Trophoblast cell (in vitro differentiated cells and primary cell): ENCODE results near the gene UBA1.

ENCODE experiments used
- DNase-seq, 2 donors: peaks; one replicate each; pipeline ENCODE4 v3.0.0-alpha.2; 2016
- H2AFZ ChIP-seq: 2 replicates; pipeline ENCODE4 v1.6.1; 2013; ENCODE audit warnings: low read length, moderate library complexity, mild to moderate bottlenecking; ENCODE audit not compliant: insufficient read depth, poor library complexity
- H2AK5ac ChIP-seq: 2 replicates; pipeline ENCODE4 v1.6.1; 2013; ENCODE audit warnings: mild to moderate bottlenecking, low read length
- H2BK120ac ChIP-seq: 2 replicates; pipeline ENCODE4 v1.6.1; 2013; ENCODE audit warnings: low read length, mild to moderate bottlenecking, moderate library complexity; ENCODE audit not compliant: insufficient read depth, poor library complexity
- H2BK12ac ChIP-seq: 2 replicates; pipeline ENCODE4 v1.6.1; 2013; ENCODE audit warnings: mild to moderate bottlenecking, low read length, moderate library complexity
- H2BK5ac ChIP-seq: 2 replicates; pipeline ENCODE4 v1.6.1; 2013; ENCODE audit warnings: low read length, low read depth, moderate library complexity, mild to moderate bottlenecking; ENCODE audit not compliant: poor library complexity
- H3K14ac ChIP-seq: 2 replicates; pipeline ENCODE4 v1.6.1; 2013; ENCODE audit warnings: mild to moderate bottlenecking, low read length
- H3K18ac ChIP-seq: 2 replicates; pipeline ENCODE4 v1.6.1; 2013; ENCODE audit warnings: mild to moderate bottlenecking, low read length
- H3K23ac ChIP-seq: 2 replicates; pipeline ENCODE4 v1.6.1; 2013; ENCODE audit warnings: low read length
- H3K27ac ChIP-seq: 2 replicates; pipeline ENCODE4 v1.5.1; 2013; ENCODE audit warnings: low read depth, mild to moderate bottlenecking, inconsistent platforms, low read length, moderate library complexity
- H3K27me3 ChIP-seq: 2 replicates; pipeline ENCODE4 v1.6.1; 2013; ENCODE audit warnings: inconsistent platforms, mild to moderate bottlenecking, low read length, moderate library complexity; ENCODE audit not compliant: insufficient read depth
- H3K36me3 ChIP-seq, 2 experiments: 1 replicate in 1 of 2; 2 replicates in 1 of 2; pipeline ENCODE4 v1.6.1; 2013; ENCODE audit warnings: low read length in 2 of 2, mild to moderate bottlenecking in 2 of 2, moderate library complexity in 1 of 2; ENCODE audit not compliant: insufficient read depth in 2 of 2, control insufficient read depth in 1 of 2
- H3K4ac ChIP-seq: 2 replicates; pipeline ENCODE4 v1.6.1; 2013; ENCODE audit warnings: low read depth, mild to moderate bottlenecking, low read length, moderate library complexity
- H3K4me1 ChIP-seq, 2 experiments: 1 replicate in 1 of 2; 2 replicates in 1 of 2; pipeline ENCODE4 v1.6.1; 2013; ENCODE audit warnings: low read length in 2 of 2, mild to moderate bottlenecking in 2 of 2, moderate library complexity in 1 of 2; ENCODE audit not compliant: insufficient read depth in 2 of 2, control insufficient read depth in 1 of 2
- H3K4me2 ChIP-seq: 2 replicates; pipeline ENCODE4 v1.6.1; 2013; ENCODE audit warnings: inconsistent platforms, mild to moderate bottlenecking, low read length, moderate library complexity
- H3K4me3 ChIP-seq: 2 replicates; pipeline ENCODE4 v1.5.1; 2013; ENCODE audit warnings: mild to moderate bottlenecking, low read depth, low read length, inconsistent platforms
- H3K79me1 ChIP-seq: one replicate; pipeline ENCODE4 v1.6.1; 2013; ENCODE audit warnings: low read length
- H3K79me2 ChIP-seq: 2 replicates; pipeline ENCODE4 v1.6.1; 2013; ENCODE audit warnings: low read length, mild to moderate bottlenecking; ENCODE audit not compliant: control insufficient read depth, insufficient read depth, poor library complexity
- H3K9ac ChIP-seq: 2 replicates; pipeline ENCODE4 v1.6.1; 2013; ENCODE audit warnings: mild to moderate bottlenecking, low read length
- H3K9me3 ChIP-seq: 2 replicates; pipeline ENCODE4 v1.6.1; 2013; ENCODE audit warnings: low read depth, mild to moderate bottlenecking, control low read depth, inconsistent platforms, low read length; ENCODE audit not compliant: insufficient read depth
- H4K12ac ChIP-seq: 2 replicates; pipeline ENCODE4 v1.6.1; 2013; ENCODE audit warnings: low read depth, mild to moderate bottlenecking, low read length, moderate library complexity
- H4K8ac ChIP-seq: 2 replicates; pipeline ENCODE4 v1.6.1; 2013; ENCODE audit warnings: low read depth, mild to moderate bottlenecking, low read length, moderate library complexity
- H4K91ac ChIP-seq: one replicate; pipeline ENCODE4 v1.6.1; 2013; ENCODE audit warnings: low read depth, mild to moderate bottlenecking, low read length, moderate library complexity
- WGBS: extraction: QIAGEN DNeasy Blood & Tissue Kit; methylation state at CpG from one replicate; pipeline ENCODE4 v1.1.7; 2013; ENCODE audit warnings: missing lambda C conversion rate; ENCODE audit not compliant: insufficient read length, insufficient coverage; ENCODE audit errors: extremely low coverage; 5-methylcytosine and 5-hydroxymethylcytosine counted together

The UBA1 gene

DNA sequence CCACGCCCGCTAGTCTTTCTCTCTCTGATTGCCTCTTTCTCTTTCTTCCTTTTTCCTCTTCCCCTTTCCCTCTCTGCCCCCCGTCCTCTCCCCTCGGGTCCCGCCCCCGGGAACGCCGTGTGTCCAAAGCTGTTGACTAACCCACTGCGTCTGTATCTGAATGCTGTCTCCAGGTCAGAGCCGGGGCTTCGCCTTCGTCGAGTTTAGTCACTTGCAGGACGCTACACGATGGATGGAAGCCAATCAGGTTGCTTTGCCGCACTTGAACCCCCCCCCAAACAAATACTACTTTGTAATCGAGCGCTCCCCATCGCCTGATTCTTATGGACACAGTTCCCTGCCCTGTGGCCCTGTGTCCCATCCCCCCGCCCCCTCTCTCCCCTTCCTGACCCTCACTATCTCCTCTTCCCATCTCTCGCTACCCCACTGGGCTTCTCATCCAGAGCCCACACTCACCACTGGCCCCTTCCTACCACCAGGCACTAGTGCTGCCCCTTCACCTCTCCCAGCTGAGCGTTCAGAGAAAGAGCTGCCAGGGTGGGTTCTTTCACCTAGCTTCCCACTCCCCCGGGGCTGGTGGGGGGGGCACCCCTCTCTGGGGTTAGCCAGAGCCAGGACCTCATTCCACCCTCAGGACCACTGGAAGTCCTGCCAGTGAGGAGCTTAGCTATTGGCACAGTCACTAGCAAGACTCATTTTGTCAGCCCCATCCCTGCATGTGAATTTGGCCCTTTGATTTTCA, 18.6 kb upstream of the UBA1 start:
- Histone ChIP-seq H2BK120ac (no peak overlapping the region), H3K9ac (no peak overlapping the region), H2AK5ac (no peak overlapping the region), H2BK5ac (no peak overlapping the region), H3K4me1 (no peaks in the 10 kb centered on the region), H4K12ac (no peak overlapping the region), H3K4ac (no peak overlapping the region), H2AFZ (no peak overlapping the region), H3K9me3 (no peaks in the 10 kb centered on the region), H4K91ac (no peak overlapping the region), H2BK12ac (no peak overlapping the region), H3K18ac (no peak overlapping the region), H3K4me2 (no peak overlapping the region), H3K79me2 (no peaks in the 10 kb centered on the region), H3K4me3 (no peak overlapping the region), H3K79me1 (no peaks in the 10 kb centered on the region), H3K14ac (no peak overlapping the region), H3K27me3 (no peaks in the 10 kb centered on the region), H3K23ac (no peak overlapping the region), H3K36me3 (peaks cover 89 to 92% of the 10 kb centered on the region in 2 experiments), H4K8ac (no peak overlapping the region), H3K27ac (no peak overlapping the region)
- no peak for DNase-seq
- WGBS = no CpG with 5 or more reads among the region's 23 CpGs

DNA sequence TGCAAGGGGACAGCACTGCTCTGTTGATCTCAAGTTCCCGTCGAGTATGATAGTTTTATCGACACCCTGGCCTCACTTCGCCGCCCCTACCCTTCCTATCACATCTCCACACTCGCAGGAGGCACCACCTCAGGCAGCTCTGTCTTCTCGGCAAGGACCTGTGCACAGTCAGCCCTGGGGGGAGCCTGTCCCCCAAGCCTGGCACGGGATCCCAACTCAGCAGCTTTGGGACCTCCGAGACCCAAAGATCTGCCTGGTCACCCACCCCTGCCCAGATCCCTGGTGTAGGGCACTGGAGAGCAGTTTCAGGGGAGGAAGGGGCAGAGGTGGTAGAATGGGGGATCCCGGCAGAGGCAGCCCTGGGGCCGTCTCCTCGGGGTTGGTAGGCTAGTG, 18.0 kb upstream of the UBA1 start:
- Histone ChIP-seq H3K4me2 (no peak overlapping the region), H2BK120ac (no peak overlapping the region), H4K91ac (no peak overlapping the region), H2AK5ac (no peak overlapping the region), H3K9me3 (no peaks in the 10 kb centered on the region), H3K23ac (no peak overlapping the region), H3K4ac (no peak overlapping the region), H4K8ac (no peak overlapping the region), H3K4me3 (no peak overlapping the region), H2AFZ (no peak overlapping the region), H3K9ac (no peak overlapping the region), H3K27me3 (no peaks in the 10 kb centered on the region), H2BK12ac (no peak overlapping the region), H3K14ac (no peak overlapping the region), H3K79me1 (no peaks in the 10 kb centered on the region), H3K36me3 (peaks cover 89 to 92% of the 10 kb centered on the region in 2 experiments), H2BK5ac (no peak overlapping the region), H4K12ac (no peak overlapping the region), H3K79me2 (no peaks in the 10 kb centered on the region), H3K18ac (no peak overlapping the region), H3K27ac (no peak overlapping the region), H3K4me1 (no peaks in the 10 kb centered on the region)
- DNase-seq = no peak
- no CpG with 5 or more reads among the region's 12 CpGs for WGBS

GRCh38 chrX:47176101-47176740, 17.4 kb upstream of the UBA1 start:
- H3K27ac ChIP-seq = no peak overlapping the region
- no peak overlapping the region for H3K14ac ChIP-seq
- H4K91ac ChIP-seq = no peak overlapping the region

GRCh38 chrX:47177079-47177478, 16.6 kb upstream of the UBA1 start:
- no peak overlapping the region for H3K18ac ChIP-seq
- H2BK5ac ChIP-seq = no peak overlapping the region
- no peak overlapping the region for H3K4ac ChIP-seq
- DNase-seq = no peak
- H3K79me2 ChIP-seq = no peaks in the 10 kb centered on the region
- no peak overlapping the region for H4K91ac ChIP-seq
- H3K9me3 ChIP-seq = no peaks in the 10 kb centered on the region
- no peak overlapping the region for H4K8ac ChIP-seq
- no peak overlapping the region for H3K14ac ChIP-seq
- no peak overlapping the region for H3K4me3 ChIP-seq
- peaks cover 88 to 90% of the 10 kb centered on the region in 2 experiments for H3K36me3 ChIP-seq
- H3K27ac ChIP-seq = no peak overlapping the region
- no peak overlapping the region for H2AK5ac ChIP-seq
- H2AFZ ChIP-seq = no peak overlapping the region
- no peak overlapping the region for H3K23ac ChIP-seq
- no peak overlapping the region for H3K4me2 ChIP-seq
- H3K27me3 ChIP-seq = no peaks in the 10 kb centered on the region
- H3K4me1 ChIP-seq = no peaks in the 10 kb centered on the region
- WGBS = no CpG with 5 or more reads among the region's 2 CpGs
- no peak overlapping the region for H3K9ac ChIP-seq
- H4K12ac ChIP-seq = no peak overlapping the region
- no peaks in the 10 kb centered on the region for H3K79me1 ChIP-seq
- H2BK12ac ChIP-seq = no peak overlapping the region
- H2BK120ac ChIP-seq = no peak overlapping the region

More at GRCh38 chrX:47176101-47176740, 17.4 kb upstream of the UBA1 start:
- H3K23ac ChIP-seq = no peak overlapping the region
- H2BK12ac ChIP-seq = no peak overlapping the region
- no peaks in the 10 kb centered on the region for H3K27me3 ChIP-seq
- H3K4ac ChIP-seq = no peak overlapping the region
- no peak overlapping the region for H3K9ac ChIP-seq
- H3K79me1 ChIP-seq = no peaks in the 10 kb centered on the region
- no peaks in the 10 kb centered on the region for H3K79me2 ChIP-seq
- H2BK5ac ChIP-seq = no peak overlapping the region
- H4K12ac ChIP-seq = no peak overlapping the region
- DNase-seq = no peak
- WGBS = no CpG with 5 or more reads among the region's 23 CpGs
- no peak overlapping the region for H4K8ac ChIP-seq
- H3K18ac ChIP-seq = no peak overlapping the region
- no peak overlapping the region for H2AK5ac ChIP-seq
- H2BK120ac ChIP-seq = no peak overlapping the region
- H3K4me1 ChIP-seq = no peaks in the 10 kb centered on the region
- no peak overlapping the region for H3K4me3 ChIP-seq
- H3K9me3 ChIP-seq = no peaks in the 10 kb centered on the region
- no peak overlapping the region for H2AFZ ChIP-seq
- H3K4me2 ChIP-seq = no peak overlapping the region
- H3K36me3 ChIP-seq = peaks cover 88 to 90% of the 10 kb centered on the region in 2 experiments
